ENCODE data around the gene NPR1.

DNA sequence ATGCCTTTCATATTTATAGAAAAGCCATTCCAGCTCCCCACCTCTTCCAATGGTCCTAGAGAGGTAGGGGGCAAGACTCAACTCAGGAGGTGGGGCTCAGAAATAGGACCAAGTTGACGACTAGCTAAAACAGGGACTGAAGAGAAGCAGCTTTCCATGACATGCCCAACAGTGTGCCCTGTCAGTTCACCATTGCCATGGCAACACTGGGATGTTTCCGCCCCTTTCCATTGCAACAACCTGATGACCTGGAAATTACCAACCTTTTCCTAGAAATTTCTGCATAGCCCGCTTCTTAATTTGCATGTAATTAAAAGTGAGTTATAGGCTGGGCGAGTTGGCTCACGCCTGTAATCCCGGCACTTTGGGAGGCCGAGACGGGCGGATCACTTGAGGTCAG, 27.0 kb downstream of the NPR1 start:
- TF ChIP-seq EZH2phosphoT487 (IDR thresholded peaks at IDR 0.05; ENCODE audit: insufficient read depth, low read depth) (no peak), EZH2 (IDR thresholded peaks at IDR 0.05; ENCODE audit: insufficient read depth, poor library complexity, severe bottlenecking) (no peak)
